Endodermal cell (in vitro differentiated cells): Measurements from ENCODE around the gene PSMB9. TPM values are rescaled to one million over a fixed set of nuclear protein-coding genes. Genes with fewer than 3 reads are reported as not detected.
"Not testable (repeated sequence)": the region's sequence is repeated elsewhere in the genome, so short reads cannot be mapped to it uniquely, and the experiment has no call there.

Source experiments
- DNase-seq: peaks from one replicate; pipeline ENCODE4 v3.0.0-alpha.2; 2017
- H3K27ac ChIP-seq: 2 replicates; pipeline ENCODE4 v1.5.1; 2013; ENCODE audit warnings: mild to moderate bottlenecking, low read depth, low read length, moderate library complexity
- H3K27me3 ChIP-seq: 2 replicates; pipeline ENCODE4 v1.6.1; 2013; ENCODE audit warnings: mild to moderate bottlenecking, low read length, moderate library complexity; ENCODE audit not compliant: insufficient read depth, control insufficient read depth, poor library complexity, severe bottlenecking
- H3K36me3 ChIP-seq: 2 replicates; pipeline ENCODE4 v1.7.0; 2013; ENCODE audit warnings: mild to moderate bottlenecking, low read length, moderate library complexity; ENCODE audit not compliant: control insufficient read depth, insufficient read depth
- H3K4me1 ChIP-seq: one replicate; pipeline ENCODE4 v1.7.0; 2013; ENCODE audit warnings: low read length; ENCODE audit not compliant: control insufficient read depth, insufficient read depth
- H3K4me3 ChIP-seq: 2 replicates; pipeline ENCODE4 v1.5.1; 2013; ENCODE audit warnings: mild to moderate bottlenecking, low read length, moderate library complexity
- H3K9ac ChIP-seq: 2 replicates; pipeline ENCODE4 v1.6.1; 2013; ENCODE audit warnings: mild to moderate bottlenecking, low read length, moderate library complexity; ENCODE audit not compliant: poor library complexity, severe bottlenecking; ENCODE audit errors: extremely low read depth
- H3K9me3 ChIP-seq: 2 replicates; pipeline ENCODE4 v1.6.1; 2013; ENCODE audit warnings: mild to moderate bottlenecking, low read length, moderate library complexity; ENCODE audit not compliant: control insufficient read depth
- H3K27ac Mint-ChIP-seq: 2 replicates; pipeline ENCODE4 v1.8.0; 2020; ENCODE audit warnings: mixed read lengths
- H3K27me3 Mint-ChIP-seq: 2 replicates; pipeline ENCODE4 v1.8.0; 2021; ENCODE audit warnings: mild to moderate bottlenecking, mixed read lengths; ENCODE audit not compliant: insufficient read depth
- H3K36me3 Mint-ChIP-seq: 2 replicates; pipeline ENCODE4 v1.8.0; 2020; ENCODE audit warnings: low read depth, mixed read lengths
- H3K4me1 Mint-ChIP-seq: 2 replicates; pipeline ENCODE4 v1.8.0; 2020; ENCODE audit warnings: mixed read lengths
- H3K4me3 Mint-ChIP-seq: 2 replicates; pipeline ENCODE4 v1.8.0; 2020; ENCODE audit warnings: mild to moderate bottlenecking, moderate library complexity, mixed read lengths
- H3K9me3 Mint-ChIP-seq: 2 replicates; pipeline ENCODE4 v1.8.0; 2020; ENCODE audit warnings: mild to moderate bottlenecking, mixed read lengths
- CTCF ChIP-seq: fragments of 200-600 bp; sonication (generic); conservative IDR thresholded peaks from 2 replicates; pipeline ENCODE4 v1.5.0; 2021; ENCODE audit warnings: antibody characterized with exemption, mild to moderate bottlenecking
- WGBS, 2 experiments: methylation state at CpG; one replicate each; pipeline versions ENCODE4 v1.1.5 to v1.1.7; 2013; ENCODE audit warnings: missing lambda C conversion rate in 2 of 2, mixed read lengths in 1 of 2; ENCODE audit not compliant: insufficient coverage in 1 of 2, insufficient read length in 1 of 2; 5-methylcytosine and 5-hydroxymethylcytosine counted together
- long read RNA-seq, 4 experiments: library from polyadenylated mRNA in 2 of 4; library from RNA in 1 of 4; library from capped mRNA in 1 of 4; stranded (forward) in 3 of 4; unstranded in 1 of 4; transcript quantifications; one replicate each; pipeline ENCODE4 v2.0.0, GENCODE V29; 2020 to 2021; ENCODE audit warnings: inconsistent platforms in 1 of 4
- polyA plus RNA-seq, 2 experiments: library from polyadenylated mRNA; stranded (reverse); fragments of 50-300 nt; gene quantifications; one replicate each; pipeline ENCODE4 v1.2.3, GENCODE V29; 2013
- total RNA-seq, 2 donors: library from RNA; stranded (reverse); fragmentation: NEBNext Ultra II Directional in 1 of 2; extraction: Animal tissue kit (Norgen Biotek cat#: 25700) in 1 of 2; gene quantifications; 2 replicates in 1 of 2; 3 replicates in 1 of 2; pipeline ENCODE4 v1.2.1, GENCODE V29; 2021

The PSMB9 gene
- total RNA-seq: not detected
- polyA plus RNA-seq (2013, experiment 1 of 2): not detected
- polyA plus RNA-seq (2013, experiment 2 of 2): not detected
- long read RNA-seq, experiment 1: 0 reads
- long read RNA-seq, experiment 2: 0 reads
- long read RNA-seq, experiment 3: 0 reads
- long read RNA-seq, experiment 4: 0 reads

- H3K27me3 ChIP-seq: peaks cover 97% of the 10 kb centered on the region
- no peaks in the 10 kb centered on the region for H3K36me3 Mint-ChIP-seq
- no peaks in the 10 kb centered on the region for H3K4me1 ChIP-seq
- H3K9ac ChIP-seq: no peak within 1 kb of the TSS
- H3K4me3 ChIP-seq: peak within 1 kb of the TSS; percentile 77
- H3K4me3 Mint-ChIP-seq: peak within 1 kb of the TSS; percentile 68
- H3K27ac Mint-ChIP-seq: peak within 1 kb of the TSS; percentile 88
- no peak within 1 kb of the TSS for H3K27ac ChIP-seq
- peak; percentile 74 for TF ChIP-seq CTCF
- H3K27me3 Mint-ChIP-seq: peaks cover 94% of the 10 kb centered on the region
- no peaks in the 10 kb centered on the region for H3K36me3 ChIP-seq
- no peaks in the 10 kb centered on the region for H3K9me3 ChIP-seq
- 0 to 2% methylated on average over 27 to 68 of the region's 68 CpGs for WGBS, 2 experiments
- peaks cover 6% of the 10 kb centered on the region for H3K4me1 Mint-ChIP-seq
- peak; percentile 96 for DNase-seq
- H3K9me3 Mint-ChIP-seq: no peaks in the 10 kb centered on the region
These were observed at the start of gene PSMB9, which contains the start of gene TAP1 for GRCh38 chr6:32853541-32854375. TSS of gene PSMB9 (plus strand) at chr6:32854192. CDS start at chr6:32854230, 38 bp downstream. TSS of gene TAP1 (minus strand) at chr6:32853704. CDS start at chr6:32853636, 68 bp downstream.

DNA sequence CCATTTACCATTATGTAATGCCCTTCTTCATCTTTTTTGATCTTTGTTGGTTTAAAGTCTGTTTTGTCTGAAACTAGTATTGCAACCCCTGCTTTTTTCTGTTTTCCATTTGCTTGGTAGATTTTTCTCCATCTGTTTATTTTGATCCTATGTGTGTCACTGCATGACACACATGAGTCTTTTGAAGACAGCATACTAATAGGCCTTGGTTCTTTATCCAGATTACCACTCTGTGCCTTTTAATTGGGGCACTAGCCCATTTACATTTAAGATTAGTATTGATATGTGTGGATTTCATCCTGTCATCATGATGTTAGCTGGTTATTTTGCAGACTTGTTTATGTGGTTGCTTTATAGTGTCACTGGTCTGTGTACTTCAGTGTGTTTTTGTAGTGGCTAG is 48.6 kb upstream of the PSMB9 start:
- peaks cover 49% of the 10 kb centered on the region for H3K27me3 Mint-ChIP-seq

GRCh38 chr6:32807020-32807580 is 46.9 kb upstream of the PSMB9 start:
- Histone ChIP-seq H3K27ac (no peak overlapping the region), H3K4me3 (no peak overlapping the region), H3K9ac (no peak overlapping the region), H3K27me3 (peaks cover 25% of the 10 kb centered on the region), H3K36me3 (no peaks in the 10 kb centered on the region), H3K9me3 (no peaks in the 10 kb centered on the region), H3K4me1 (no peaks in the 10 kb centered on the region)
- H3K36me3 Mint-ChIP-seq: no peaks in the 10 kb centered on the region
- TF ChIP-seq CTCF: peak; percentile 53
- H3K27me3 Mint-ChIP-seq: peaks cover 39% of the 10 kb centered on the region
- H3K9me3 Mint-ChIP-seq: no peaks in the 10 kb centered on the region
- no peak overlapping the region for H3K27ac Mint-ChIP-seq
- no peaks in the 10 kb centered on the region for H3K4me1 Mint-ChIP-seq
- H3K4me3 Mint-ChIP-seq: no peak overlapping the region
- DNase-seq: no peak
- 75 to 94% methylated on average over 3 to 5 of the region's 5 CpGs for WGBS, 2 experiments

More for the DNA sequence above, 48.6 kb upstream of the PSMB9 start:
- not testable (repeated sequence) for H3K36me3 Mint-ChIP-seq, H3K4me3 Mint-ChIP-seq, H3K9me3 ChIP-seq, H3K9me3 Mint-ChIP-seq, DNase-seq, H3K27ac ChIP-seq, H3K9ac ChIP-seq, H3K4me3 ChIP-seq, H3K4me1 ChIP-seq, H3K27ac Mint-ChIP-seq, H3K36me3 ChIP-seq, H3K4me1 Mint-ChIP-seq
- H3K27me3 ChIP-seq: peaks cover 29% of the 10 kb centered on the region
